Skeletal muscle tissue (tissue), 4 donors: Measurements from ENCODE around the gene LRRFIP1. TPM values are rescaled to one million over a fixed set of nuclear protein-coding genes. Genes with fewer than 3 reads are reported as not detected.
"Not testable (repeated sequence)": the region's sequence is repeated elsewhere in the genome, so short reads cannot be mapped to it uniquely, and the experiment has no call there.

Experiments
- H3K27ac ChIP-seq: one replicate; pipeline ENCODE4 v1.7.0; 2013; ENCODE audit warnings: mild to moderate bottlenecking, low read depth, low read length, inconsistent platforms
- H3K27me3 ChIP-seq, 3 donors: one replicate each; pipeline ENCODE4 v1.7.0; 2013; ENCODE audit warnings: low read length in 3 of 3; ENCODE audit not compliant: control insufficient read depth in 3 of 3, insufficient read depth in 3 of 3
- H3K36me3 ChIP-seq, 3 donors: one replicate each; pipeline ENCODE4 v1.7.0; 2013; ENCODE audit warnings: low read length in 3 of 3; ENCODE audit not compliant: control insufficient read depth in 3 of 3, insufficient read depth in 3 of 3
- H3K4me1 ChIP-seq, 3 donors: one replicate each; pipeline ENCODE4 v1.7.0; 2013; ENCODE audit warnings: low read length in 3 of 3, mild to moderate bottlenecking in 3 of 3; ENCODE audit not compliant: control insufficient read depth in 3 of 3, insufficient read depth in 3 of 3
- H3K4me3 ChIP-seq, 3 donors: one replicate each; pipeline ENCODE4 v1.7.0; 2013; ENCODE audit warnings: low read length in 3 of 3
- H3K9ac ChIP-seq, 3 donors: one replicate each; pipeline ENCODE4 v1.7.0; 2013; ENCODE audit warnings: low read length in 3 of 3, mild to moderate bottlenecking in 3 of 3, moderate library complexity in 2 of 3, low read depth in 1 of 3
- H3K9me3 ChIP-seq, 3 donors: one replicate each; pipeline ENCODE4 v1.7.0; 2013; ENCODE audit warnings: low read length in 3 of 3; ENCODE audit not compliant: control insufficient read depth in 3 of 3
- total RNA-seq: library from RNA; depleted of rRNA; stranded (reverse); fragments of >200 nt; gene quantifications from one replicate; pipeline ENCODE4 v1.2.3, GENCODE V29; 2014
- donor health status: Osteomylitis.

LRRFIP1 gene
- total RNA-seq, 1 donor from 2014 or later = 65.8 TPM

GRCh38 chr2:237660381-237660900 lies 33.1 kb downstream of the LRRFIP1 start:
- Histone ChIP-seq H3K4me3 (no peak overlapping the region), H3K27ac (no peak overlapping the region), H3K36me3 (no peaks in the 10 kb centered on the region), H3K27me3 (no peaks in the 10 kb centered on the region), H3K9ac (no peak overlapping the region), H3K9me3 (no peaks in the 10 kb centered on the region), H3K4me1 (peaks cover 32 to 42% (median 39%) of the 10 kb centered on the region in 3 donors)

GRCh38 chr2:237661270-237661669 lies 33.9 kb downstream of the LRRFIP1 start:
- Histone ChIP-seq H3K4me3 (no peak overlapping the region), H3K9ac (no peak overlapping the region), H3K36me3 (peaks cover 0 to 3% (median 2%) of the 10 kb centered on the region in 3 donors), H3K27ac (peak overlapping the region; percentile 61), H3K27me3 (no peaks in the 10 kb centered on the region), H3K9me3 (no peaks in the 10 kb centered on the region), H3K4me1 (peaks cover 32 to 46% (median 39%) of the 10 kb centered on the region in 3 donors)

DNA sequence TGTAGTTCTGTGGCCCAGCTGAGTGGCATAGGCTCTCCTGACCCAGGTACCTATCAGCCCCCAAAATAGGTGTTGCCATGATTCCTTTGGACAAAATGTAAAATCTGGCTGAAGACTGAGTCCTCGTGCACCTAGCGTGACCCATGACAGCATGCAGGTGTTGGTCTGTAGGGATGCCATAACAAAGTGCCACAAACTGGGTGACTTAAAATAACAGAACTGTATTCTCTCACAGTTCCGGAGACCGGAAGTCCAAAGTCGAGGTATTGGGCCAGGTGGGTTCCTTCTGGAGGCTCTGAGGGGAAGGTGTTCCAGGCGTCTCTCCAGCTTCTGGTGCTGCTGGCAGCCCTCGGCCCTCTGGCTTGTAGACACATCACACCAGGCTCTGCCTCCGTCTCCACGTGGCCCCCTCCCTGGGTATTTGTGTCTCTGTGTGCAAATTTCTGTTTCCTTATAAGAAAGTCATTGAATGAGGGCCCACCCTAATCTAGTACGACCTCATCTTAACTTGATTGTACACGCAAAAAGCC lies 34.5 kb downstream of the LRRFIP1 start:
- H3K27ac ChIP-seq = peak overlapping the region; percentile 61
- peak overlapping the region; percentile 52 to 66 (median 54) for H3K9ac ChIP-seq
- peaks cover 0 to 3% (median 2%) of the 10 kb centered on the region in 3 donors for H3K36me3 ChIP-seq
- peak overlapping the region in 1 of 3 donors; percentile 52 for H3K4me3 ChIP-seq
- no peaks in the 10 kb centered on the region for H3K9me3 ChIP-seq
- H3K27me3 ChIP-seq = no peaks in the 10 kb centered on the region
- H3K4me1 ChIP-seq = peaks cover 32 to 46% (median 39%) of the 10 kb centered on the region in 3 donors

DNA sequence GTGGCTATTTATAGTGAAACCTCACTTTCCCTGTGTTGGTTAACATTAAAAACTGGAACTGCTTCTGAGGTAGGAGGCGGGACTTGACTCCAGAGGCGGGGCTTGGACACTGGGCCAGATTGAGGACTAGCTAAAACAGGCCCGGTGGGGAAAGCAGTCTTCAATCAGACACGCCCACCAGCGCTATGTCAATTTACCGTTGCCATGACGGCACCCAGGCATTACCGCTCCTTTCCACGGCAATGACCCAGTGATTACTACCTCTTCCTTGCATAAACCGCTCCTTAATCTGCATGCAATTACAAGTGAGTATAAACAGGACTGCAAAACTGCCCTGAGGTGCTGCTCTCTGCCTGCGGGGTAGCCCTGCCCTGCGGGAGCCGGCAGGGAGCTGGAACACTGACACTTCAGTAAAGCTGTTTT lies 35.3 kb downstream of the LRRFIP1 start:
- peak overlapping the region; percentile 38 to 52 (median 47) for H3K4me3 ChIP-seq
- H3K9me3 ChIP-seq = no peaks in the 10 kb centered on the region
- no peaks in the 10 kb centered on the region for H3K27me3 ChIP-seq
- peaks cover 32 to 48% (median 39%) of the 10 kb centered on the region in 3 donors for H3K4me1 ChIP-seq
- peak overlapping the region; percentile 61 for H3K27ac ChIP-seq
- H3K36me3 ChIP-seq = peaks cover 0 to 6% (median 2%) of the 10 kb centered on the region in 3 donors
- H3K9ac ChIP-seq = peak overlapping the region; percentile 52 to 66 (median 54)

- H3K4me1 ChIP-seq = peaks cover 32 to 55% (median 42%) of the 10 kb centered on the region in 3 donors
These were observed 36.2 kb downstream of the LRRFIP1 start for GRCh38 chr2:237663517-237664110.

DNA sequence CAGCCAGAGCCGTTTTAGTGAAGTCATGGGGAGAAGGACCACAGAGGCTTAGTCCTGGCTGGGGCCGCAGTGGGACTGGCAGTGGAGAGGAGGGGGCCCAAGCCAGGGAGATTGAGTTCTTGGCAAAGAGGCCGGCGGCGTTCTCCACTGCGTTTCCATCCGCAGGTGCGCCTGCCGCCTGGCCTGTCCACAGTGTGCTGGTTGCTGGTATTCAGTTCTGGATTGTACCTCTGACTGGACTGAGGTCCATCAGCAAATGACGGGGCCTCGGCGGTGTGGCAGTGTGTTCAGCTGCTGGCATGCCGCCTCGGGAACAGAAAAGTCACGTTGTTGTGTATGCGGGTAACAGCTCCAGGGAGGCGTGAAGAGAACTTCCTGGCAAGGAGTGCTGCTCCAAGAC lies 36.8 kb downstream of the LRRFIP1 start:
- Histone ChIP-seq H3K27ac (peak overlapping the region; percentile 61), H3K27me3 (no peaks in the 10 kb centered on the region), H3K4me1 (peaks cover 33 to 58% (median 46%) of the 10 kb centered on the region in 3 donors), H3K4me3 (no peak overlapping the region), H3K9me3 (no peaks in the 10 kb centered on the region), H3K36me3 (peaks cover 0 to 6% (median 2%) of the 10 kb centered on the region in 3 donors), H3K9ac (peak overlapping the region in 2 of 3 donors; percentile 7 to 66)

More at GRCh38 chr2:237663517-237664110, 36.2 kb downstream of the LRRFIP1 start:
- Histone ChIP-seq H3K27me3 (no peaks in the 10 kb centered on the region), H3K9me3 (no peaks in the 10 kb centered on the region), H3K27ac (peak overlapping the region; percentile 61), H3K4me3 (peak overlapping the region in 1 of 3 donors; percentile 6), H3K9ac (peak overlapping the region; percentile 7 to 66 (median 52)), H3K36me3 (peaks cover 0 to 6% (median 2%) of the 10 kb centered on the region in 3 donors)

- Histone ChIP-seq H3K4me1 (peaks cover 48 to 73% (median 61%) of the 10 kb centered on the region in 3 donors), H3K27ac (no peak overlapping the region), H3K36me3 (peaks cover 0 to 6% (median 2%) of the 10 kb centered on the region in 3 donors), H3K27me3 (no peaks in the 10 kb centered on the region), H3K4me3 (no peak overlapping the region), H3K9ac (no peak overlapping the region), H3K9me3 (no peaks in the 10 kb centered on the region)
These were observed 38.3 kb downstream of the LRRFIP1 start for GRCh38 chr2:237665713-237666143.

DNA sequence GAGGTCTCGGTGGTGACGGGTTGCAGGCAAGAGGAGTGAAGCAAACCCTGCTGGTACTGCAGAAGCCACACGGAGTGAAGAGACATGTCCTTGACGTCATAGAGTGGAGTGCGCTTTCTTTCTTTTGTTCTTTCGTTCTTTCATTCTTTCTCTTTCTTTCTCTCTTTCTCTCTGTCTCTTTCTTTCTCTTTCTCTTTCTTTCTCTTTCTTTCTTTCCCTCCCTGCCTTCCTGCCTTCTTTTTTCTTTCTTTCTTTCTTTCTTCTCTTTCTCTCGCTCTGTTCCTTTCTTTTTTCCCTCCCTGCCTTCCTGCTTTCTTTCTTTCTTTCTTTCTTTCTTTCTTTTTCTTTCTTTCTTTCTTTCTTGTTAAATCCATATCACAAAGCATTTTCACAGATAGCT lies 39.2 kb downstream of the LRRFIP1 start:
- Histone ChIP-seq H3K27ac (no peak overlapping the region), H3K36me3 (peaks cover 0 to 6% (median 2%) of the 10 kb centered on the region in 3 donors), H3K4me3 (no peak overlapping the region), H3K9ac (no peak overlapping the region), H3K4me1 (peaks cover 55 to 72% (median 63%) of the 10 kb centered on the region in 3 donors), H3K27me3 (no peaks in the 10 kb centered on the region), H3K9me3 (no peaks in the 10 kb centered on the region)

- not testable (repeated sequence) for H3K9me3 ChIP-seq, H3K27ac ChIP-seq, H3K27me3 ChIP-seq, H3K4me3 ChIP-seq, H3K36me3 ChIP-seq, H3K9ac ChIP-seq
- H3K4me1 ChIP-seq = peaks cover 53 to 69% (median 58%) of the 10 kb centered on the region in 3 donors
These were observed 39.7 kb downstream of the LRRFIP1 start for GRCh38 chr2:237667050-237667576.

DNA sequence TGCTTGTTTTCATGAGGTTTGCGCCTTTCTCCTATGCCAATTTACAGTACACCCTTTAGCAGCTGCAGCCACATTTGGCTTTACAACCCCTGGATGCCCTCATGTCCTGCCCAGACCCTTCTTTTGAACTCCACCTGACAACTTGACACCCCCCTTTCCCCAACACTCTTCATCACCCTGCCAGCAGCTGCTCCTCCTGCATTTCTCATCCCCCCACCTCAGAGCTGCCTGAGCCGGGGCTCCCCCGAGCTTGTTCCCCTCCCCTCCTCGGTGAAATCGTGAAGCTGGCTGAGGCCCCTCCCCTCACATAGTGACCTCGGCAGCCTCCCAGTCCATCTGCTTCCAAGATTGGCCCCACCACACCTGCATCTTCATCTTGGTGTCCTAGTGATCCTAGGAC lies 40.5 kb downstream of the LRRFIP1 start:
- H3K4me1 ChIP-seq = peaks cover 47 to 63% (median 54%) of the 10 kb centered on the region in 3 donors
- peaks cover 0 to 6% (median 2%) of the 10 kb centered on the region in 3 donors for H3K36me3 ChIP-seq
- peak overlapping the region in 1 of 3 donors; percentile 19 for H3K9ac ChIP-seq
- no peaks in the 10 kb centered on the region for H3K9me3 ChIP-seq
- no peak overlapping the region for H3K4me3 ChIP-seq
- peak overlapping the region; percentile 8 for H3K27ac ChIP-seq
- no peaks in the 10 kb centered on the region for H3K27me3 ChIP-seq
